Testis (tissue), 2 donors: ENCODE results near the gene PDGFC.

Source experiments
- CTCF ChIP-seq, 3 experiments: fragments of 450-650 bp in 2 of 3; fragments of 200-600 bp in 1 of 3; sonication (generic) in 1 of 3; IDR thresholded peaks; one replicate each; pipeline ENCODE4 v1.5.1; 2016 to 2019; ENCODE audit warnings: antibody characterized with exemption in 3 of 3, mild to moderate bottlenecking in 2 of 3, moderate library complexity in 1 of 3
- POLR2A ChIP-seq: fragments of 450-650 bp; IDR thresholded peaks from one replicate; pipeline ENCODE4 v1.6.1; 2017; ENCODE audit warnings: antibody characterized with exemption, mild to moderate bottlenecking, moderate library complexity

GRCh38 chr4:156909010-156909409, 62.6 kb downstream of the PDGFC start:
- TF ChIP-seq CTCF (IDR thresholded peaks at IDR 0.05) (no peak), POLR2A (no peak)
